GM12801 (cell line): Measurements from ENCODE around the gene LETM1.

ENCODE experiments used
- TF ChIP-seq, protein P1 (sequence below): IDR thresholded peaks from one replicate; pipeline ENCODE4 v1.5.1; 2011; ENCODE audit warnings: control low read depth; ENCODE audit not compliant: insufficient read length; ENCODE audit errors: extremely low read depth

LETM1 gene

DNA sequence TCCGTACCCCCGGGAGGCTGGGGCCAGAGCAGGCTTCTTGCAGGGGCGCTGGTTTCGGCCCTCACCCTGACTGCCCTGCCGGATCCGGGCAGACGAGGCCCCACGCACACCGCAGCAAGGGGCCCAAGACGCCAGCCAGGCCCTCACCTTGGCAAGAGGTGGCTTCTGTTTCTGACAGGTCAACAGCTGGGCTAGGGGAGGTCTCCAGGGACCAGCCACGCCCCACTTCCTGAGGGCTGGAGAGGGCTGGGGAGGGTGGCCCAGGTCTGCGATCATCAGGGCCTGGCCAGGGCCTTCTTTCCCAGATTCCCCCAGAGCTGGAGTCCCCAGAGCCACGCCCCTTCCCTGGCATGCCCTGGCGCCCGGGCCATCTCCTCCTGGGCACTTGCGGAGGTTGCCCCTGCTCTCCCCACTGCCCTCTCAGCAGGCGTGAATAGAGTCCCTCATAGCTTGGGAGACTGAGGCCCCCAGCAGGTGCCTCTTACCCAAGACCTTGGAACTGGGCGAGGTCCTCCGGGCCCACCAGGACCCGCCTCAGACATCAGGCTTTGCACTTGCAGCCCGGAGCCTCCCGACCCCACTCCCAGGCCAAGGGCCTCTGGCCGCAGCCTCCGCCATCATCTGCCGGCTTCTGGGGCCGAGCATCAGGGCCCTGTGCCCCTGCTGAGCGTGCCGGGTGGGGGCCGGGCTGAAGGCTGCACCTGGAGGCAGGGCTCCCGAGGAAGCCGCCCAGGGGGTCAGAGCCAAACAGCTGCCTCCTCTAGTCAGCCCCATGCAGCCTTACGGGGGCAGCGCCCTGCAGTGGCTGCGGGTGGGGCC, 69.2 kb downstream of the LETM1 start:
- TF ChIP-seq, protein P1, sequence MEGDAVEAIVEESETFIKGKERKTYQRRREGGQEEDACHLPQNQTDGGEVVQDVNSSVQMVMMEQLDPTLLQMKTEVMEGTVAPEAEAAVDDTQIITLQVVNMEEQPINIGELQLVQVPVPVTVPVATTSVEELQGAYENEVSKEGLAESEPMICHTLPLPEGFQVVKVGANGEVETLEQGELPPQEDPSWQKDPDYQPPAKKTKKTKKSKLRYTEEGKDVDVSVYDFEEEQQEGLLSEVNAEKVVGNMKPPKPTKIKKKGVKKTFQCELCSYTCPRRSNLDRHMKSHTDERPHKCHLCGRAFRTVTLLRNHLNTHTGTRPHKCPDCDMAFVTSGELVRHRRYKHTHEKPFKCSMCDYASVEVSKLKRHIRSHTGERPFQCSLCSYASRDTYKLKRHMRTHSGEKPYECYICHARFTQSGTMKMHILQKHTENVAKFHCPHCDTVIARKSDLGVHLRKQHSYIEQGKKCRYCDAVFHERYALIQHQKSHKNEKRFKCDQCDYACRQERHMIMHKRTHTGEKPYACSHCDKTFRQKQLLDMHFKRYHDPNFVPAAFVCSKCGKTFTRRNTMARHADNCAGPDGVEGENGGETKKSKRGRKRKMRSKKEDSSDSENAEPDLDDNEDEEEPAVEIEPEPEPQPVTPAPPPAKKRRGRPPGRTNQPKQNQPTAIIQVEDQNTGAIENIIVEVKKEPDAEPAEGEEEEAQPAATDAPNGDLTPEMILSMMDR = no peak

DNA sequence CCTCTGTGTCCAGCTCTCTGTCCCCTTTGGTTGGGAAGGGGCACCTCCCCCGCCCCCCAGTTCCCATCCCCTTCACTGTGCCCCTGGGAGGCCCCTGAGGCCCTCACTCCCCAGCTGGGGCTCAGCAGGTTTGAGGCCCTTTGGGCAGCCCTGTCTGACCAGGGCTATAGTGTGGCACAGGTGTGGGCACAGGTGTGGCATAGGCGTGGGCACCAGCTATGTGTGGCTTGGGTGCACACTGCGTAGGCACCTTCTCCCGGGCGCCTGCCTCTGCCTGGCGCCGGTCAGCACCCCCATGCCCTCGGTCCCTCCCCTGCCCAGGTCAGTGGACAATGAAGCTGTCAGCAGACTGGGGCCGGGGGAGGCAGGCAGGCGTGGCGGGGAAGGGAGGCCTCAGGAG, 70.4 kb downstream of the LETM1 start:
- TF ChIP-seq, protein P1 = no peak

DNA sequence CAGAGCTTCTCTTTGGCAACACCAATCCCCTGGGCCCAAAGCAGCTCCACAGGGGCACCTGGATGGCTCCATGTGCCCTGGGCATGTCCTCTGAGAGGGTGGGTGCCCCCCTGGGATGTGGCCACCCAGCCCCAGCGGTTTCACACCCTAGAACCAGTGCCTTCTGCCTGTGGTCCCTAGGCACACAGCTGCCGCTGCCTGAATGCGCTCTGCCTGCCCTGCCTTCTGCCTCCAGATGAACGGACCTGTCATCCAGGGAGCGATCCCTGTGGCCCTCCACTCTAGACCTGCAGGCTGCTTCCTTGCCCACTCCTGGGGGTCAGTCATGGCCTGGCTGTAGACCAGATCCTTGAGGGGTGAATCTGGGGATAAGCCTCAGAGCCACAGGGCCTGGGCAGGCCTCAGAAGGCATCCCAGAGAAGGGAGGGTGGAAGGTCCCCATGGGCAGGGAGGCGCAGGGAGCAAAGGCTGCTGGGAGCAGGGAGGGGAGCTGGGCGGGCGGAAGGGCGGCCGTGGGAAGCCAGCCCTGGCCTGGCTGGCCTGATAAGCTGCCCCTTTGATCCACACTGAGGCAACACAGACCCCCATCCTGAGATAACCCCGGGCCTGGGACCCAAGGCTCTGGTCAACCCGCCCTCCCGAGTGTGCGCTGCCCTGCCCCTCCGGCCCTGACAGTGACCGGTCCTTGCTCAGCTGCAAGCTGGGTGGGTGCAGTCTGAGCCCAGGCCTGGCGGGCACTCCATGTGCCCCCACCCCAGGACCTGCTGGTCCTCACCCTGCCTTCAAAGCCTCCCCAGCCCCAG, 71.0 kb downstream of the LETM1 start:
- TF ChIP-seq, protein P1 = no peak

DNA sequence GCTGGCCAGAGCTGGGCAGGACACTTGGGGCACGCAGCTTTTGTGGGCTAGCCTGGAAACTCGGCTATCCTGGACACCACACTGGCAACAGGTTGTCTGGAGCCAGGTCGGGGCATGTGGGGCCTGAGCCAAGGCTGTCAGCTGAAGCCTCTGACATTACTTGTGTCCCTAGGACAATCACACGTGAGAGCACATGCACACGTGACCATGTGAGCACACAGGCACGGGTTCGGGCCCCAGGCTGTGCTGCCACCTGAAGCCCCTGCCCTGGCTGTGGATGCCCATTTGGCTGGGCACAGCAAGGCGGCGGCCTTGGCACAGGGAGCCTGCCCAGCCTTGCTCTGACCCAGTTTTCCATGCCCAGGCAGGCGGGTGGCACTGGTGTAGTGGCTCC, 71.6 kb downstream of the LETM1 start:
- TF ChIP-seq, protein P1 = no peak

DNA sequence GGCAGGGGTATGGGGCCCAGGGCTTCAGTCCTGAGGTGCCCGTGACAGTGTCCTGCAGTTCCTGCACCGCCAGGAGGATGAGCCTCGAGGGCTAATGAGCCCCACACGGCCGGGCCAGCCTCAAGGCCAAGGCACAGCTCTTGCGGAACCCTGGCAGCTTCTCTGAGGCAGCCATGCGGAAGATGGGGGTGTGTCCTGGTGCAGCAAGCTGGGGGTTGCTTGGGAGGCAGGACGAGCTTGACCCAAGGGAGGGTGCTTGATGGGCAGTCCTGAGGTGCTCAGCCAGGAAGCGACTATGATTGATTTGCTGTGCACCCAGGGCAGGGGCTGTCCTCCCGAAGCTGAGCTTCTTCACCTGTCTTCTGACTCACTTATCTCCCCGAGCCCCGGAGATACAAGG, 72.0 kb downstream of the LETM1 start:
- TF ChIP-seq, protein P1 = no peak

DNA sequence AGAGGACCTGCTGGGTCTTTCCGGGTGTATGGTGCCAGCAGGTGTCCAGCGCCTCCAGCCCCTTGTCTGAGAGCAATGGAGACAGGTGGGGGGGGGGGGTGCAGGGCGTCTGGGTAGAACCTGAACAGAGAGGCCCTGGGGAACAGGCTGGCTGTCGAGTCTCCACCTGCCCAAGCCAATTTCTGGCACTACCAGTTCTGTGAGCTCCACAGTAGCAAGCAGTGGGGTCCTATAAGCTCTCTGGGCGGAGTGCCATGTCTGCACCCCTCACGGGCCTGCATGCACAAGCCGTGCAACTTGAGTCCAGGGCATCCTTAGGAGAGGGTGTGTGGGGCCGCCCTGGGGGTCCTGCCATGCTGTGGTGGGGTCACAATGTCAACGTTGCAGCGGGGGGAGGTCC, 72.9 kb downstream of the LETM1 start:
- TF ChIP-seq, protein P1 = no peak

DNA sequence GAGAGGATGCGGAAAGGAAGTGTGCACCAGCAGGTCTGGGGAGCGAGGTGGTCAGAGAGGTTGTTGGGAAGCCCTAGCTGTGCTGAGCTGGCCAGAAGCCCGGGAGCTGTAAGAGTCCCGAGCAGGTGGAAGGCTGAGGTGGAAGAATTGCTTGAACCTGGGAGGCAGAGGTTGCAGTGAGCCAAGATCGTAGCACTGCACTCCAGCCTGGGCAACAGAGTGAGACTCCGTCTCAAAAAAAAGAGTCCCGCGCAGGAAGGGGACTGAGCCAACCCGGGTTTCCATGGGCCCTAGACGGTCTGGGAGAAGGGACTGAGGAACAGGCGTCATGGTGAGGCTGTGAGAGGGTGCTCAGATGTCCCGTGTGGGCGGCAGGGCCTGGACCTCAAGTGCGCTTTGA, 75.5 kb downstream of the LETM1 start:
- TF ChIP-seq, protein P1 = no peak
